Stimulated activated CD4-positive, alpha-beta T cell treated with anti-CD3 and anti-CD28 coated beads, Interleukin-12 subunit alpha, Interleukin-12 subunit beta, amount 100 ng/mL, for 48 hours (primary cell): ENCODE data around the gene INTU.

Experiments
- DNase-seq, 3 donors: peaks; one replicate each; pipeline ENCODE4 v3.0.0-alpha.2; 2020; ENCODE audit warnings: low read depth in 2 of 3, low spot score in 1 of 3

Gene INTU

GRCh38 chr4:127741247-127741646, 108.5 kb downstream of the INTU start:
- no peak for DNase-seq

GRCh38 chr4:127747883-127748282, 115.1 kb downstream of the INTU start:
- no peak for DNase-seq

GRCh38 chr4:127748957-127749356, 116.2 kb downstream of the INTU start:
- no peak for DNase-seq

- no peak for DNase-seq
Measured at GRCh38 chr4:127756906-127757305, 124.1 kb downstream of the INTU start.

- no peak for DNase-seq
Measured at GRCh38 chr4:127759228-127759820, 126.6 kb downstream of the INTU start.

GRCh38 chr4:127759893-127760292, 127.1 kb downstream of the INTU start:
- no peak for DNase-seq

- DNase-seq = no peak
Measured at GRCh38 chr4:127771535-127772275, 138.9 kb downstream of the INTU start.

- DNase-seq = no peak
Measured at GRCh38 chr4:127772769-127773671, 140.3 kb downstream of the INTU start.

- DNase-seq = no peak
Measured at GRCh38 chr4:127775843-127776242, 143.1 kb downstream of the INTU start.
